MM.1S (cell line): ENCODE results near the gene GALNTL6.

ENCODE experiments used
- DNase-seq: peaks from one replicate; pipeline ENCODE4 v3.0.0-alpha.2; 2015
- H2AFZ ChIP-seq: fragments of 300-600 bp; sonication (generic); 2 replicates; pipeline ENCODE4 v1.6.0; 2016; ENCODE audit warnings: antibody characterized with exemption, low read length
- H3F3A ChIP-seq: fragments of 300-600 bp; sonication (generic); 2 replicates; pipeline ENCODE4 v1.6.1; 2016; ENCODE audit warnings: mild to moderate bottlenecking, antibody characterized with exemption, low read length, moderate library complexity, mixed read lengths; ENCODE audit not compliant: insufficient read depth
- H3K27ac ChIP-seq: fragments of 300-600 bp; sonication (generic); 2 replicates; pipeline ENCODE4 v1.5.1; 2016; ENCODE audit warnings: mild to moderate bottlenecking, low read length
- H3K27me3 ChIP-seq: fragments of 300-600 bp; sonication (generic); replicated peaks from 2 replicates; pipeline ENCODE4 v1.6.0; 2016; ENCODE audit warnings: low read length; ENCODE audit not compliant: insufficient read depth
- H3K36me3 ChIP-seq: fragments of 300-600 bp; sonication (generic); replicated peaks from 2 replicates; pipeline ENCODE4 v1.6.1; 2016; ENCODE audit warnings: mild to moderate bottlenecking, low read length, mixed read lengths; ENCODE audit not compliant: insufficient read depth
- H3K4me1 ChIP-seq: fragments of 300-600 bp; sonication (generic); 2 replicates; pipeline ENCODE4 v1.6.1; 2016; ENCODE audit warnings: low read length, mixed read lengths
- H3K4me2 ChIP-seq: fragments of 300-600 bp; sonication (generic); 2 replicates; pipeline ENCODE4 v1.6.0; 2016; ENCODE audit warnings: low read depth, low read length
- H3K4me3 ChIP-seq: fragments of 300-600 bp; sonication (generic); 2 replicates; pipeline ENCODE4 v1.5.1; 2016; ENCODE audit warnings: low read length, mixed read lengths
- H3K79me2 ChIP-seq: fragments of 300-600 bp; sonication (generic); 2 replicates; pipeline ENCODE4 v1.6.1; 2016; ENCODE audit warnings: mixed run types, low read length, mixed read lengths
- H3K9ac ChIP-seq: fragments of 300-600 bp; sonication (generic); 2 replicates; pipeline ENCODE4 v1.6.1; 2016; ENCODE audit warnings: low read length, mixed read lengths
- H3K9me2 ChIP-seq: fragments of 300-600 bp; sonication (generic); replicated peaks from 2 replicates; pipeline ENCODE4 v1.6.1; 2016; ENCODE audit warnings: mild to moderate bottlenecking, low read length, mixed read lengths; ENCODE audit not compliant: insufficient read depth
- H3K9me3 ChIP-seq: fragments of 300-600 bp; sonication (generic); replicated peaks from 2 replicates; pipeline ENCODE4 v1.6.1; 2016; ENCODE audit warnings: mild to moderate bottlenecking, low read length, mixed read lengths; ENCODE audit not compliant: insufficient read depth
- H4K20me1 ChIP-seq: fragments of 300-600 bp; sonication (generic); 2 replicates; pipeline ENCODE4 v1.6.1; 2016; ENCODE audit warnings: mild to moderate bottlenecking, low read length, moderate library complexity, mixed read lengths; ENCODE audit not compliant: insufficient read depth
- EZH2 ChIP-seq: fragments of 300-600 bp; sonication (generic); optimal IDR thresholded peaks from 2 replicates; pipeline ENCODE3; 2017; ENCODE audit warnings: low read depth, mild to moderate bottlenecking, antibody characterized with exemption, low read length, mixed read lengths
- EZH2phosphoT487 ChIP-seq: fragments of 300-600 bp; sonication (generic); IDR thresholded peaks from 2 replicates; pipeline ENCODE4 v1.6.1; 2018; ENCODE audit warnings: antibody characterized with exemption, low read length
- TF ChIP-seq, protein P1 (sequence below): fragments of 300-600 bp; sonication (generic); IDR thresholded peaks from 2 replicates; pipeline ENCODE4 v1.5.1; 2016; ENCODE audit warnings: antibody characterized with exemption, low read length, mixed read lengths

The GALNTL6 gene

DNA sequence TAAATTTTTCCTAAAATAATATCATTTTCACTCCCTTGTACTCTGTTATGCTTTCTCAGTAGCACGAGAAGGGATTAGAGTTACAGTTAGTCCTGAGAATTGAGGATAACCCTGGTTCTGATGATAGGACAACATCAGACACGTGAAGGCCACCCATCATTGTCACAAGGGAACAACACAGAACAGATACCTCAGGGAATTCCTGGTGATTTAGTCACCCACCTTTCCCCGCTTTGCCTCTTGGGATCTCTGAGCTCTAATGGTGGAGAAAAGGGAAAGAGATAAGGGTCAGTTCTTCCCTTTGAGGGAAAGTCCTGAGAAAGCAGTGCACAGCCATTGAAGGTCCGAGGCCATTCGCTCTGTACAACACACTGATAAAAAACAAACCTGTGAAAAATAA lies 1243.1 kb downstream of the GALNTL6 start:
- Histone ChIP-seq H3K9me2 (no peaks in the 10 kb centered on the region), H3K4me3 (no peak overlapping the region), H2AFZ (no peak overlapping the region), H4K20me1 (no peaks in the 10 kb centered on the region), H3K36me3 (no peaks in the 10 kb centered on the region), H3K9me3 (no peaks in the 10 kb centered on the region), H3K4me2 (no peak overlapping the region), H3K79me2 (no peaks in the 10 kb centered on the region), H3K4me1 (no peaks in the 10 kb centered on the region), H3K9ac (no peak overlapping the region), H3F3A (no peaks in the 10 kb centered on the region), H3K27me3 (no peaks in the 10 kb centered on the region), H3K27ac (no peak overlapping the region)
- no peak for DNase-seq
- TF ChIP-seq, protein P1, sequence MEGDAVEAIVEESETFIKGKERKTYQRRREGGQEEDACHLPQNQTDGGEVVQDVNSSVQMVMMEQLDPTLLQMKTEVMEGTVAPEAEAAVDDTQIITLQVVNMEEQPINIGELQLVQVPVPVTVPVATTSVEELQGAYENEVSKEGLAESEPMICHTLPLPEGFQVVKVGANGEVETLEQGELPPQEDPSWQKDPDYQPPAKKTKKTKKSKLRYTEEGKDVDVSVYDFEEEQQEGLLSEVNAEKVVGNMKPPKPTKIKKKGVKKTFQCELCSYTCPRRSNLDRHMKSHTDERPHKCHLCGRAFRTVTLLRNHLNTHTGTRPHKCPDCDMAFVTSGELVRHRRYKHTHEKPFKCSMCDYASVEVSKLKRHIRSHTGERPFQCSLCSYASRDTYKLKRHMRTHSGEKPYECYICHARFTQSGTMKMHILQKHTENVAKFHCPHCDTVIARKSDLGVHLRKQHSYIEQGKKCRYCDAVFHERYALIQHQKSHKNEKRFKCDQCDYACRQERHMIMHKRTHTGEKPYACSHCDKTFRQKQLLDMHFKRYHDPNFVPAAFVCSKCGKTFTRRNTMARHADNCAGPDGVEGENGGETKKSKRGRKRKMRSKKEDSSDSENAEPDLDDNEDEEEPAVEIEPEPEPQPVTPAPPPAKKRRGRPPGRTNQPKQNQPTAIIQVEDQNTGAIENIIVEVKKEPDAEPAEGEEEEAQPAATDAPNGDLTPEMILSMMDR, result no peak
- TF ChIP-seq EZH2 (no peak), EZH2phosphoT487 (no peak)

DNA sequence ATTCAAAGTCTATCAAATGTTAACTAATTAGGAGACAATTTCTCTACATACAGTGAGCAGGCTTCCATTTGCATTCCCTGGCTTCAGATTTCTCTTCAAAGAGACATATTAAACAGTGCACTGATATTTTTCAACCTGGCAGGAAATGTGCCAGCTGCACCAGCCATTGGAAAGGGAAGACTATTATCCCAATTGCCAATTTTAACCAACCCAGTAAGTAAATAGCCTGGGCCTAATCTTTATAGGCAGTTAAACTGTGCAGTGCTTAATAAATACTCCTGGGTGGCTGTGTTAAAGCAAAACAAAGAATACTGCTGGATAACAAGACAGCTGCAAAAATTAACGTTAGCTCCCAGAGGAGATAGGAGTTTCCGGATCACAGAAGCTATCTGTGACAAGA lies 1243.5 kb downstream of the GALNTL6 start:
- Histone ChIP-seq H3K9me3 (no peaks in the 10 kb centered on the region), H3K27me3 (no peaks in the 10 kb centered on the region), H3K4me2 (no peak overlapping the region), H3K36me3 (no peaks in the 10 kb centered on the region), H3K4me1 (no peaks in the 10 kb centered on the region), H3K4me3 (no peak overlapping the region), H3F3A (no peaks in the 10 kb centered on the region), H3K27ac (no peak overlapping the region), H3K9me2 (no peaks in the 10 kb centered on the region), H3K79me2 (no peaks in the 10 kb centered on the region), H3K9ac (no peak overlapping the region), H2AFZ (no peak overlapping the region), H4K20me1 (no peaks in the 10 kb centered on the region)
- no peak for DNase-seq
- TF ChIP-seq EZH2phosphoT487, result no peak
- TF ChIP-seq, protein P1, result no peak
- no peak for TF ChIP-seq EZH2

DNA sequence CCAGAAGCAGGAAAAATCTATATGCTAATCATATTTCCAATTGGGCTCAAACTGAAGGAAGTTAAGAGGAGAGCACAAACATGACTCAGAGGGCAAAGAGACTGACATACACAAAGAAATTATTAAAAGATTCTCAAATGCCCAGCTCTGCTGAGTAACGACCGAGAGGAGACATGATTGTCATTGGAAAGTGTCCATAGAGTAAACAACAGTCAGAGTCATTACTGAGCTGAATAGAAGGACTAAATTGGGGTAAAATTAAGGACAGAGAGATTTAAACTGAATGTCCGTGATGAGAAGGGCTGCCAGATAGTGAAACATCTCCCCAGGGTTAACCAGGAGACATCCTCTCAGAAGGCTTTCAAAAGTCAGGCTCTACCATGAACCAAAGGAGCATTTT lies 1244.2 kb downstream of the GALNTL6 start:
- H3K9ac ChIP-seq, result no peak overlapping the region
- no peak overlapping the region for H3K27ac ChIP-seq
- no peaks in the 10 kb centered on the region for H3K79me2 ChIP-seq
- TF ChIP-seq, protein P1, result no peak
- no peak for TF ChIP-seq EZH2
- TF ChIP-seq EZH2phosphoT487, result no peak
- DNase-seq, result no peak
- no peaks in the 10 kb centered on the region for H3F3A ChIP-seq
- no peak overlapping the region for H3K4me3 ChIP-seq
- H3K27me3 ChIP-seq, result no peaks in the 10 kb centered on the region
- H3K36me3 ChIP-seq, result no peaks in the 10 kb centered on the region
- no peak overlapping the region for H3K4me2 ChIP-seq
- no peaks in the 10 kb centered on the region for H4K20me1 ChIP-seq
- no peaks in the 10 kb centered on the region for H3K9me2 ChIP-seq
- no peak overlapping the region for H2AFZ ChIP-seq
- H3K9me3 ChIP-seq, result no peaks in the 10 kb centered on the region
- no peaks in the 10 kb centered on the region for H3K4me1 ChIP-seq
